SK-N-SH (cell line): ENCODE measurements around the gene COQ10B. TPM values are rescaled to one million over a fixed set of nuclear protein-coding genes. Genes with fewer than 3 reads are reported as not detected.

Experiments used
- CTCF ChIA-PET: fragments of 300-600, 350-600 bp; formaldehyde crosslinking; extraction: SDS; loops from one replicate; lab custom pipeline; 2021; lab: Yijun Ruan, JAX
- POLR2A ChIA-PET: fragments of 350-600 bp; sonication (Branson Sonifier 250); formaldehyde crosslinking; extraction: SDS; loops from one replicate; lab custom pipeline; 2020; ENCODE audit warnings: antibody characterized with exemption, inconsistent platforms; lab: Yijun Ruan, JAX
- DNase-seq: peaks from one replicate; pipeline ENCODE4 v3.0.0; 2012
- H2AFZ ChIP-seq: fragments of 200-600 bp; sonication (generic); 2 replicates; pipeline ENCODE4 v1.8.1; 2016; ENCODE audit warnings: antibody characterized with exemption, mild to moderate bottlenecking, low read depth
- H3F3A ChIP-seq: fragments of 200-600 bp; sonication (generic); replicated peaks from 2 replicates; pipeline ENCODE3; 2016; ENCODE audit warnings: antibody characterized with exemption, mild to moderate bottlenecking; ENCODE audit not compliant: insufficient read depth
- H3K27ac ChIP-seq, 2 experiments: fragments of 200-500 bp in 1 of 2; fragments of 200-600 bp in 1 of 2; sonication (Bioruptor generic) in 1 of 2; sonication (generic), shearing (Covaris generic) in 1 of 2; 2 replicates each; pipeline versions ENCODE4 v1.5.1 to v1.6.1; 2014 to 2016; ENCODE audit warnings: low read depth in 2 of 2, inconsistent platforms in 1 of 2, low read length in 1 of 2, mild to moderate bottlenecking in 1 of 2, mixed read lengths in 1 of 2
- H3K27me3 ChIP-seq: fragments of 200-600 bp; sonication (generic), shearing (Covaris generic); 2 replicates; pipeline ENCODE4 v1.6.1; 2016; ENCODE audit warnings: mixed run types; ENCODE audit not compliant: insufficient read depth
- H3K36me3 ChIP-seq, 2 experiments: fragments of 200-500 bp in 1 of 2; fragments of 200-600 bp in 1 of 2; sonication (Bioruptor generic) in 1 of 2; sonication (generic) in 1 of 2; replicated peaks in 1 of 2; 2 replicates each; pipeline versions ENCODE3 to v1.5.1; 2014 to 2016; ENCODE audit warnings: low read length in 1 of 2, mild to moderate bottlenecking in 1 of 2; ENCODE audit not compliant: insufficient read depth in 2 of 2, control insufficient read depth in 1 of 2
- H3K4me1 ChIP-seq, 2 experiments: fragments of 200-500 bp in 1 of 2; fragments of 200-600 bp in 1 of 2; sonication (Bioruptor generic) in 1 of 2; sonication (generic), shearing (Covaris generic) in 1 of 2; 2 replicates each; pipeline versions ENCODE4 v1.5.1 to v1.6.1; 2014 to 2016; ENCODE audit warnings: low read depth in 1 of 2, low read length in 1 of 2, mixed run types in 1 of 2; ENCODE audit not compliant: insufficient read depth in 2 of 2, control insufficient read depth in 1 of 2
- H3K4me2 ChIP-seq: fragments of 200-600 bp; sonication (generic), shearing (Covaris generic); 2 replicates; pipeline ENCODE4 v1.6.1; 2017; ENCODE audit warnings: mixed run types
- H3K4me3 ChIP-seq, 2 experiments: fragments of 200-500 bp in 1 of 2; fragments of 200-600 bp in 1 of 2; sonication (Bioruptor generic) in 1 of 2; sonication (generic), shearing (Covaris generic) in 1 of 2; 2 replicates each; pipeline versions ENCODE4 v1.5.1 to v1.8.1; 2014 to 2016; ENCODE audit warnings: low read depth in 2 of 2, inconsistent platforms in 1 of 2, low read length in 1 of 2, mild to moderate bottlenecking in 1 of 2, mixed read lengths in 1 of 2, moderate library complexity in 1 of 2
- H3K79me2 ChIP-seq: fragments of 200-600 bp; sonication (generic); 2 replicates; pipeline ENCODE4 v1.8.1; 2017; ENCODE audit warnings: mild to moderate bottlenecking; ENCODE audit not compliant: insufficient read depth
- H3K9ac ChIP-seq: fragments of 200-600 bp; sonication (generic); 2 replicates; pipeline ENCODE4 v1.6.1; 2017; ENCODE audit warnings: mixed run types
- H3K9me2 ChIP-seq: fragments of 200-600 bp; sonication (generic); 2 replicates; pipeline ENCODE4 v1.6.1; 2017; ENCODE audit warnings: mixed run types
- H3K9me3 ChIP-seq: fragments of 200-600 bp; sonication (generic); 2 replicates; pipeline ENCODE4 v1.6.1; 2017; ENCODE audit warnings: mixed run types, mild to moderate bottlenecking, moderate library complexity
- H4K20me1 ChIP-seq: fragments of 200-600 bp; sonication (generic); 2 replicates; pipeline ENCODE4 v1.6.1; 2017; ENCODE audit warnings: mild to moderate bottlenecking, mixed run types; ENCODE audit not compliant: insufficient read depth
- EP300 ChIP-seq, 2 experiments: IDR thresholded peaks; 2 replicates each; pipeline versions ENCODE4 v1.4.0 to v1.6.1; 2012; ENCODE audit warnings: borderline replicate concordance in 1 of 2, low read depth in 1 of 2, low read length in 1 of 2
- JUND ChIP-seq: IDR thresholded peaks from 2 replicates; pipeline ENCODE4 v1.4.0; 2012
- MEF2A ChIP-seq: IDR thresholded peaks from 2 replicates; pipeline ENCODE4 v1.4.0; 2012; ENCODE audit warnings: low read depth, borderline replicate concordance
- NFIC ChIP-seq: IDR thresholded peaks from 2 replicates; pipeline ENCODE4 v1.4.0; 2012; ENCODE audit warnings: borderline replicate concordance
- PBX3 ChIP-seq: IDR thresholded peaks from 2 replicates; pipeline ENCODE4; 2012
- POLR2AphosphoS5 ChIP-seq: IDR thresholded peaks from 2 replicates; pipeline ENCODE4 v1.6.1; 2012; ENCODE audit warnings: low read depth, low read length
- RAD21 ChIP-seq: IDR thresholded peaks from 2 replicates; pipeline ENCODE4 v1.6.1; 2012; ENCODE audit warnings: mild to moderate bottlenecking, low read length
- RFX5 ChIP-seq: IDR thresholded peaks from 2 replicates; pipeline ENCODE4 v1.6.1; 2012; ENCODE audit warnings: mild to moderate bottlenecking, improper control_type of control experiment, low read length
- RXRA ChIP-seq: IDR thresholded peaks from 2 replicates; pipeline ENCODE4 v1.4.0; 2012; ENCODE audit warnings: low read depth, mild to moderate bottlenecking, borderline replicate concordance
- SMC3 ChIP-seq: IDR thresholded peaks from 2 replicates; pipeline ENCODE4 v1.6.1; 2012; ENCODE audit warnings: low read depth, low read length, improper control_type of control experiment
- YY1 ChIP-seq: IDR thresholded peaks from 2 replicates; pipeline ENCODE4 v1.4.0; 2012; ENCODE audit warnings: low read depth, mild to moderate bottlenecking
- ZBTB33 ChIP-seq: IDR thresholded peaks from 2 replicates; pipeline ENCODE4 v1.4.0; 2012; ENCODE audit warnings: low read depth, borderline replicate concordance
- WGBS: methylation state at CpG from one replicate; pipeline ENCODE4 v1.1.6; 2017; ENCODE audit warnings: low lambda C conversion rate; 5-methylcytosine and 5-hydroxymethylcytosine counted together
- polyA plus RNA-seq, 3 experiments: library from polyadenylated mRNA; depleted of rRNA; stranded (reverse); fragments of >200 nt; gene quantifications; 2 replicates each; pipeline ENCODE4 v1.2.3, GENCODE V29; 2012
- TF ChIP-seq, protein P1 (sequence below): IDR thresholded peaks from 2 replicates; pipeline ENCODE4 v1.6.1; 2012; ENCODE audit warnings: mild to moderate bottlenecking, low read depth, low read length, moderate library complexity
- TF ChIP-seq, protein P2 (sequence below): fragments of 200-600 bp; sonication (generic); IDR thresholded peaks from 2 replicates; pipeline ENCODE4 v1.6.1; 2017; ENCODE audit warnings: antibody characterized with exemption, mild to moderate bottlenecking, moderate library complexity
- TF ChIP-seq, protein P3 (sequence below): IDR thresholded peaks from 2 replicates; pipeline ENCODE4 v1.4.0; 2012; ENCODE audit warnings: low read depth

The COQ10B gene
- polyA plus RNA-seq, 1 of the 3 experiments (the other 2 are of a cell fraction) = 3.6 TPM

DNA sequence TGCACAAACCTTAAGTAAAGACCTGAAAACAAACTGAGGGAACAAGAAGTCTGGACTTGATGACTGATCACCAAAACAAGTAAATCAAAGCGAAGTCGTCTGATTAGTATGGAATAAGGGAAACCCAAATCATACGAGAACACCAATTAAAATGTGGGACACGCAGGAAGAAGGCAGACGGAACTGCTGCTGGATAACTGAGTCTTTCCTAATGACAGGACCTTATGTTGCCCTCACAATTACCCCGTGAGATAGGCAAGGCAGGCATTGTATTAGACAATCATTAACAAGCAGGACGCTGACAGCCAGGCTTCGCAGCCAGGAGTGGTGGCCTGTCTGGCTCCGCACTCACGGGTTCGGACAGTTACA is 614 bp upstream of the COQ10B start:
- POLR2A ChIA-PET = interaction anchor here (1.0 to 1.6 kb wide), 4 partner anchors 15 to 48 kb away, joined by 4 to 15 read pairs (median 7); partner anchors contain the start of genes HSPD1, HSPE1 and SF3B1
- H3K36me3 ChIP-seq = no peaks in the 10 kb centered on the region
- H3K27me3 ChIP-seq = no peaks in the 10 kb centered on the region
- H3K9me2 ChIP-seq = no peaks in the 10 kb centered on the region
- H3K4me3 ChIP-seq = peak overlapping the region; percentile 72 to 83
- H3K9ac ChIP-seq = peak overlapping the region; percentile 81
- H3K79me2 ChIP-seq = peaks cover 42% of the 10 kb centered on the region
- H2AFZ ChIP-seq = peak overlapping the region; percentile 67
- H3F3A ChIP-seq = peaks cover 11% of the 10 kb centered on the region
- TF ChIP-seq RFX5 = no peak
- TF ChIP-seq SMC3 = no peak
- no peak for TF ChIP-seq NFIC
- TF ChIP-seq, protein P1, sequence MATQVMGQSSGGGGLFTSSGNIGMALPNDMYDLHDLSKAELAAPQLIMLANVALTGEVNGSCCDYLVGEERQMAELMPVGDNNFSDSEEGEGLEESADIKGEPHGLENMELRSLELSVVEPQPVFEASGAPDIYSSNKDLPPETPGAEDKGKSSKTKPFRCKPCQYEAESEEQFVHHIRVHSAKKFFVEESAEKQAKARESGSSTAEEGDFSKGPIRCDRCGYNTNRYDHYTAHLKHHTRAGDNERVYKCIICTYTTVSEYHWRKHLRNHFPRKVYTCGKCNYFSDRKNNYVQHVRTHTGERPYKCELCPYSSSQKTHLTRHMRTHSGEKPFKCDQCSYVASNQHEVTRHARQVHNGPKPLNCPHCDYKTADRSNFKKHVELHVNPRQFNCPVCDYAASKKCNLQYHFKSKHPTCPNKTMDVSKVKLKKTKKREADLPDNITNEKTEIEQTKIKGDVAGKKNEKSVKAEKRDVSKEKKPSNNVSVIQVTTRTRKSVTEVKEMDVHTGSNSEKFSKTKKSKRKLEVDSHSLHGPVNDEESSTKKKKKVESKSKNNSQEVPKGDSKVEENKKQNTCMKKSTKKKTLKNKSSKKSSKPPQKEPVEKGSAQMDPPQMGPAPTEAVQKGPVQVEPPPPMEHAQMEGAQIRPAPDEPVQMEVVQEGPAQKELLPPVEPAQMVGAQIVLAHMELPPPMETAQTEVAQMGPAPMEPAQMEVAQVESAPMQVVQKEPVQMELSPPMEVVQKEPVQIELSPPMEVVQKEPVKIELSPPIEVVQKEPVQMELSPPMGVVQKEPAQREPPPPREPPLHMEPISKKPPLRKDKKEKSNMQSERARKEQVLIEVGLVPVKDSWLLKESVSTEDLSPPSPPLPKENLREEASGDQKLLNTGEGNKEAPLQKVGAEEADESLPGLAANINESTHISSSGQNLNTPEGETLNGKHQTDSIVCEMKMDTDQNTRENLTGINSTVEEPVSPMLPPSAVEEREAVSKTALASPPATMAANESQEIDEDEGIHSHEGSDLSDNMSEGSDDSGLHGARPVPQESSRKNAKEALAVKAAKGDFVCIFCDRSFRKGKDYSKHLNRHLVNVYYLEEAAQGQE = no peak
- TF ChIP-seq, protein P2, sequence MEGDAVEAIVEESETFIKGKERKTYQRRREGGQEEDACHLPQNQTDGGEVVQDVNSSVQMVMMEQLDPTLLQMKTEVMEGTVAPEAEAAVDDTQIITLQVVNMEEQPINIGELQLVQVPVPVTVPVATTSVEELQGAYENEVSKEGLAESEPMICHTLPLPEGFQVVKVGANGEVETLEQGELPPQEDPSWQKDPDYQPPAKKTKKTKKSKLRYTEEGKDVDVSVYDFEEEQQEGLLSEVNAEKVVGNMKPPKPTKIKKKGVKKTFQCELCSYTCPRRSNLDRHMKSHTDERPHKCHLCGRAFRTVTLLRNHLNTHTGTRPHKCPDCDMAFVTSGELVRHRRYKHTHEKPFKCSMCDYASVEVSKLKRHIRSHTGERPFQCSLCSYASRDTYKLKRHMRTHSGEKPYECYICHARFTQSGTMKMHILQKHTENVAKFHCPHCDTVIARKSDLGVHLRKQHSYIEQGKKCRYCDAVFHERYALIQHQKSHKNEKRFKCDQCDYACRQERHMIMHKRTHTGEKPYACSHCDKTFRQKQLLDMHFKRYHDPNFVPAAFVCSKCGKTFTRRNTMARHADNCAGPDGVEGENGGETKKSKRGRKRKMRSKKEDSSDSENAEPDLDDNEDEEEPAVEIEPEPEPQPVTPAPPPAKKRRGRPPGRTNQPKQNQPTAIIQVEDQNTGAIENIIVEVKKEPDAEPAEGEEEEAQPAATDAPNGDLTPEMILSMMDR = no peak
- no peak for TF ChIP-seq RXRA
- TF ChIP-seq ZBTB33 = no peak
- TF ChIP-seq RAD21 = no peak
- TF ChIP-seq JUND = no peak
- TF ChIP-seq POLR2AphosphoS5 = no peak; the same call in 1 of the 2 replicates
- no peak for TF ChIP-seq PBX3
- TF ChIP-seq EP300 (IDR thresholded peaks at IDR 0.05; ENCODE audit: borderline replicate concordance in 1 of 2, low read depth in 1 of 2, low read length in 1 of 2) = no peak
- no peak for TF ChIP-seq MEF2A
- no peak for TF ChIP-seq YY1
- TF ChIP-seq, protein P3, sequence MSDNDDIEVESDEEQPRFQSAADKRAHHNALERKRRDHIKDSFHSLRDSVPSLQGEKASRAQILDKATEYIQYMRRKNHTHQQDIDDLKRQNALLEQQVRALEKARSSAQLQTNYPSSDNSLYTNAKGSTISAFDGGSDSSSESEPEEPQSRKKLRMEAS = no peak
- TF ChIP-seq, all 33 proteins: peak for 0
- DNase-seq = no peak
- peak overlapping the region; percentile 78 to 85 for H3K27ac ChIP-seq
- CTCF ChIA-PET = interaction anchor here (0.8 to 1.0 kb wide), 2 partner anchors 47 to 862 kb away, joined by 3 read pairs; partner anchors contain the start of genes HSPD1 and HSPE1
- 3% methylated on average over 9 of the region's 11 CpGs for WGBS
- H3K9me3 ChIP-seq = no peaks in the 10 kb centered on the region
- H3K4me2 ChIP-seq = peak overlapping the region; percentile 83
- no peaks in the 10 kb centered on the region; a peak in 2 of 4 replicates for H3K4me1 ChIP-seq
- peaks cover 35% of the 10 kb centered on the region for H4K20me1 ChIP-seq
